ENCODE results near the gene ZC3H7B. TPM values are rescaled to one million over a fixed set of nuclear protein-coding genes. Genes with fewer than 3 reads are reported as not detected.

Gene ZC3H7B
- total RNA-seq, 1 donor from 2014 or later = 84.3 TPM

- Mint-ChIP-seq H3K9me3 (no peaks in the 10 kb centered on the region), H3K4me3 (no peak overlapping the region), H3K27ac (ENCODE audit: unreplicated experiment) (no peak overlapping the region), H3K36me3 (ENCODE audit: low read depth) (peaks cover 3% of the 10 kb centered on the region), H3K4me1 (no peaks in the 10 kb centered on the region), H3K27me3 (ENCODE audit: low read depth) (no peaks in the 10 kb centered on the region)
- DNase-seq (ENCODE audit: low read depth, low spot score) = no peak
- TF ChIP-seq CTCF (conservative IDR thresholded peaks at IDR 0.05) = no peak
Measured at GRCh38 chr22:41344189-41344788, 43.0 kb downstream of the ZC3H7B start.

- no peak for TF ChIP-seq CTCF (conservative IDR thresholded peaks at IDR 0.05)
- no peaks in the 10 kb centered on the region for H3K4me1 Mint-ChIP-seq
- H3K27me3 Mint-ChIP-seq (ENCODE audit: low read depth) = no peaks in the 10 kb centered on the region
- DNase-seq (ENCODE audit: low read depth, low spot score) = no peak
- H3K4me3 Mint-ChIP-seq = no peak overlapping the region
- peaks cover 15% of the 10 kb centered on the region for H3K36me3 Mint-ChIP-seq (ENCODE audit: low read depth)
- H3K9me3 Mint-ChIP-seq = no peaks in the 10 kb centered on the region
- no peak overlapping the region for H3K27ac Mint-ChIP-seq (ENCODE audit: unreplicated experiment)
Measured at GRCh38 chr22:41345807-41346335, 44.5 kb downstream of the ZC3H7B start.

GRCh38 chr22:41347066-41347859 is 45.9 kb downstream of the ZC3H7B start:
- no peaks in the 10 kb centered on the region for H3K4me1 Mint-ChIP-seq
- H3K27me3 Mint-ChIP-seq (ENCODE audit: low read depth) = no peaks in the 10 kb centered on the region
- no peak overlapping the region for H3K27ac Mint-ChIP-seq (ENCODE audit: unreplicated experiment)
- no peaks in the 10 kb centered on the region for H3K9me3 Mint-ChIP-seq
- no peak overlapping the region for H3K4me3 Mint-ChIP-seq
- no peak for DNase-seq (ENCODE audit: low read depth, low spot score)
- TF ChIP-seq CTCF (conservative IDR thresholded peaks at IDR 0.05) = no peak
- H3K36me3 Mint-ChIP-seq (ENCODE audit: low read depth) = peaks cover 15% of the 10 kb centered on the region

- Mint-ChIP-seq H3K4me3 (no peak overlapping the region), H3K27ac (ENCODE audit: unreplicated experiment) (no peak overlapping the region), H3K36me3 (ENCODE audit: low read depth) (peaks cover 14% of the 10 kb centered on the region), H3K9me3 (no peaks in the 10 kb centered on the region), H3K4me1 (no peaks in the 10 kb centered on the region), H3K27me3 (ENCODE audit: low read depth) (no peaks in the 10 kb centered on the region)
- TF ChIP-seq CTCF (conservative IDR thresholded peaks at IDR 0.05) = no peak
- DNase-seq (ENCODE audit: low read depth, low spot score) = no peak
Measured at GRCh38 chr22:41348964-41349484, 47.7 kb downstream of the ZC3H7B start.

GRCh38 chr22:41350087-41350486 is 48.8 kb downstream of the ZC3H7B start:
- no peak overlapping the region for H3K4me3 Mint-ChIP-seq
- no peak for DNase-seq (ENCODE audit: low read depth, low spot score)
- no peaks in the 10 kb centered on the region for H3K9me3 Mint-ChIP-seq
- H3K27me3 Mint-ChIP-seq (ENCODE audit: low read depth) = no peaks in the 10 kb centered on the region
- no peaks in the 10 kb centered on the region for H3K4me1 Mint-ChIP-seq
- peaks cover 14% of the 10 kb centered on the region for H3K36me3 Mint-ChIP-seq (ENCODE audit: low read depth)
- H3K27ac Mint-ChIP-seq (ENCODE audit: unreplicated experiment) = peak overlapping the region; percentile 1
- no peak for TF ChIP-seq CTCF (conservative IDR thresholded peaks at IDR 0.05)
